ENCODE data around the gene ARIH1. TPM values are rescaled to one million over a fixed set of nuclear protein-coding genes. Genes with fewer than 3 reads are reported as not detected.

ARIH1 gene
- total RNA-seq, 1 donor from 2014 or later: 141 TPM

DNA sequence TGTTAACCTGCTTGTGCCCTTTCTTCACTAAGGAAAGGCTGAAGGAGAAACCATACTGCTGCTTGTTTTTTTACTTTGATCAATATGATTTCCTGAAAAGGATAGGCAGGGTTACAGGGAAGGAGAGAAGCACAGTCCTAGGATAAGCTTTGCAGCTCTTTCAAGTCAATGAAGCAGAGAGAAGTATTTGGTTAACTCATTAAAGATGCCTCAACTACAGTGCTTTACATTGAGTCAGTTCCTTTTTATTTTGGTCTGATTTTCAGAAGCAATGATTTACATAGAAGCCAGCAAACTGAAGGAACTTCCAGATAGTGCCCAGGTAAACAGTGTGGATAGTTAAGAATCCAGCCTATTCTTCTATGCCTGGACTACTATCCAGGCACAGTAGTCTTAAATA is 64.8 kb downstream of the ARIH1 start:
- Mint-ChIP-seq H3K27ac (no peak overlapping the region), H3K4me1 (peaks cover 13% of the 10 kb centered on the region), H3K27me3 (no peaks in the 10 kb centered on the region), H3K4me3 (no peak overlapping the region), H3K9me3 (no peaks in the 10 kb centered on the region), H3K36me3 (ENCODE audit: low read depth) (peaks cover 17% of the 10 kb centered on the region)
- intact Hi-C loops (cut with micrococcal nuclease): loop anchor here (10.0 kb wide), 1 partner anchor 224 kb away; no protein-coding TSS in a partner anchor
- DNase-seq: no peak

DNA sequence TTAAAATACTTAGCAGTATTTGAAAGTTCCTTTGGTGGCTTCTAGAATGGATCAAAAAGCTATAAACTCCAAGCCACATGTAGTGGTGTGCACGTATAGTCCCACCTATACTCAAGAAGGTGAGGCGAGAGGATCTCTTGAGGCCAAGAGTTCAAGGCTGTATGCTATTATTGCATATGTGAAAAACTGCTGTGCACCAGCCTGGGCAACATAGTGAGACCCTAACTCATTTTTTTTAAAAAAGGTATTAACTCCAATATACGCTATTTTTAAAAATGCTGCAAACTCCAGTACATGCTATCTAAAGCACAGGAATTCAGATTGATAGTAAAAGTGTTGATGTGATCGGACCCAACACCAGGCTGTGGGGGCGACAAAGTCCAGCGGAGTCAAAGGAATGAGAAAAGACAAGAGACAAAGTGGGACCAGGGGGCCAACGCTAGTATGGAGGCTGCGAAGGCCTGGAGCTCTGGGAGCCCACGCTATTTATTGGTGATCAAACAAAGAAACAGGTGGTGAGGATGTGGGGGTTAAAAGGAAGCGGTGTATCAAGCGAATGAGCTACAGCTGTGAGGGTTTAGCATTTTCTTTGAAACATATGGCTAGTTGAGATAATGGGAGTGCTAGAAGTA is 66.6 kb downstream of the ARIH1 start:
- H3K36me3 Mint-ChIP-seq (ENCODE audit: low read depth): peaks cover 23% of the 10 kb centered on the region
- intact Hi-C loops (cut with micrococcal nuclease): no loop called here

DNA sequence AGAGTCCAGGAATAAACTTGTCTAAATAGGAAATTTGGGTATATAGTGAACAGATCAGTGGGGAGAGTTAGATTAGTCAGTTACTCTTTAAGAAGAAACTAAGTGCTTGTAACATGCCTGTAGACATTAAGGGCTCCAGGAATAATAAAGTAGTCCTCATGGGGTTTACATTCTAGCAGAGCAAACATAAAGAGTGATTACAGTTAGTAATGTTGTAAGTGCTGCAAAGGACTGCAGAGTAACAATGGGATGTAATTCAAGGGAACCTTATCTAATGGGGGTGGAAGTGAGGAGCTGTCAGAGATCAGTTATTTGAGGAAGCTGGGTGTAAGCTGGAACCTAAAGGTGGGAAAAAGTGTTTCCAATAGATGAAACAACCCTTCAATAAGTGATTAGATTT is 67.5 kb downstream of the ARIH1 start:
- no peaks in the 10 kb centered on the region for H3K27me3 Mint-ChIP-seq
- H3K27ac Mint-ChIP-seq: no peak overlapping the region
- no peak overlapping the region for H3K4me3 Mint-ChIP-seq
- H3K36me3 Mint-ChIP-seq (ENCODE audit: low read depth): peaks cover 26% of the 10 kb centered on the region
- intact Hi-C loops (cut with micrococcal nuclease): no loop called here
- DNase-seq: no peak
- H3K4me1 Mint-ChIP-seq: no peaks in the 10 kb centered on the region
- H3K9me3 Mint-ChIP-seq: no peaks in the 10 kb centered on the region

More for the DNA sequence above, 66.6 kb downstream of the ARIH1 start:
- H3K27me3 Mint-ChIP-seq: no peaks in the 10 kb centered on the region
- H3K9me3 Mint-ChIP-seq: no peaks in the 10 kb centered on the region
- H3K4me1 Mint-ChIP-seq: peaks cover 2% of the 10 kb centered on the region
- H3K4me3 Mint-ChIP-seq: no peak overlapping the region
- no peak overlapping the region for H3K27ac Mint-ChIP-seq
- DNase-seq: no peak

DNA sequence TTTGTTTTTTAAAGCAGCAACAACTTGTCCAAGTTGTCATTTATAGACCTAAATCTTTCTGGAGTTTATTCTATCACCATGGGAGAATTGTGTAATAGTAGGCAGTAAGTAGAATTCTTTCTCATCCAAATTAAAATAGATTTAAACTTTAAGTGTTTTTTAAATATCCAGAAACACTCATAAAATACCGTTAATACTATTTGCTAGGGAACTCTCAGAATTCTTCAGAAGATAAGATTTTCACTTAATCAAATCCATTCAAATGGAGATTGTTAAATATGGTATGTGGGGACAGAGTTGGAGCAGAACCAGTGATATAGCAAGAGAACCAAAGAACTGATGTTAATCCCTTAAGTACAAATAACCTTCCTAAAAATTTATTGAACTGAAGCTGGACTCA is 71.0 kb downstream of the ARIH1 start:
- peaks cover 16% of the 10 kb centered on the region for H3K36me3 Mint-ChIP-seq (ENCODE audit: low read depth)
- H3K27me3 Mint-ChIP-seq: no peaks in the 10 kb centered on the region
- H3K27ac Mint-ChIP-seq: no peak overlapping the region
- no peak for DNase-seq
- no peak overlapping the region for H3K4me3 Mint-ChIP-seq
- intact Hi-C loops (cut with micrococcal nuclease): no loop called here
- no peaks in the 10 kb centered on the region for H3K9me3 Mint-ChIP-seq
- H3K4me1 Mint-ChIP-seq: no peaks in the 10 kb centered on the region

DNA sequence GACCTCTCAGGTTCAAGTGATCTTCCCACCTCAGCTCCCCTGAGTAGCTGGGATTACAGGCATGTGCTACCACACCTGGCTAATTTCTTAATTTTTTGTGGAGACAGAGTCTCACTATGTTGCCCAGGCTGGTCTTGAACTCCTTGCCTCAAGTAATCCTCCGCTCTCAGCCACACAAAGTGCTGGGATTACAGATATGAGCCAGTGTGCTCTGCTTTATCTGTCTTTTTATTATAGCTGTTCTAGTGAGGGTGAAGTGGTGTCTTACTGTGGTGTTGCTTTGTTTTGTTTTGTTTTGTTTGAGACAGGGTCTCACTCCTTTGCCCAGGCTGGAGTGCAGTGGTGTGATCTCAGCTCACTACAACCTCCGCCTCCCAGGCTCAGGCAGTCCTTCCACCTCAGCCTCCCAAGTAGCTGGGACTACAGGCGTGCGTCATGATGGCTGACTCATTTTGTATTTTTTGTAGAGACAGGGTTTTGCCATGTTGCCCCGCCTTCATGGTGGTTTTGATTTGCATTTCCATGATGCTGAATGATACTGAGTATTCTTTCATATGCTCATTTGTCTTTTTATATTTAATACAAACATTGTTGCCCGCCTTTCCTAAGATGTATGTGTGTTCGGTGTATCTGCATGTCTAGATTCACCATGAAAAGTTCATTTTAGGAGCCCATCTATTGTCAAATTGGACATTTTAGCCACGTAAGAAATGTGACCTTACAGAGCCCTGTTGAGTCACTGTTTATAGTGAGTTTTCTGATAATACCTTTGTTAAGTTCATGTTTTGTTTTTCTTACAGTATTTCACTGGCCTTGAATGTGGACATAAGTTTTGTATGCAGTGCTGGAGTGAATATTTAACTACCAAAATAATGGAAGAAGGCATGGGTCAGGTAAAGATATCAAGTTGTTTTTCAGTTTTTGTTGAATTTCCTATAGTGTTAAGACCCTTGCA is 80.6 kb downstream of the ARIH1 start:
- H3K4me3 Mint-ChIP-seq: no peak overlapping the region
- peak; percentile 63 for DNase-seq
- H3K27me3 Mint-ChIP-seq: no peaks in the 10 kb centered on the region
- H3K36me3 Mint-ChIP-seq (ENCODE audit: low read depth): peaks cover 29% of the 10 kb centered on the region
- H3K27ac Mint-ChIP-seq: peak overlapping the region; percentile 73
- intact Hi-C loops (cut with micrococcal nuclease): no loop called here
- peaks cover 8% of the 10 kb centered on the region for H3K4me1 Mint-ChIP-seq
- H3K9me3 Mint-ChIP-seq: no peaks in the 10 kb centered on the region

DNA sequence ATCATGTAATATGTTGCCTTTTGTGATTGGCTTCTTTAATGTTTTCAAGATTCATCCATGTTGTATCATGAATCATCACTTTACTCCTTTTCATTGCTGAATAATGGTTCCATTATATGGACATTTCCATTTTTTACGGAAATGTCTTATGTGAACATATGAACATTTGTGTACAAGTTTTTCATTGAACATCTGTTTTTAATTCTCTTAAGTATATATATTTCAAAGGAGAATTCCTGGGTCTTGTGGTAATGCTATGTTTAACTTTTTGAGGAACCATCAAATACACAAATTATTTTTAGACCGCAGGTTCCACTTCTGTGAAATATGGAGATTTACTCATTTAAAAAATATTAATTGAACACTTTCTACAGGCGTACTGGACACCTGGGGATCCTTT is 85.7 kb downstream of the ARIH1 start:
- Mint-ChIP-seq H3K4me3 (no peak overlapping the region), H3K36me3 (ENCODE audit: low read depth) (peaks cover 49% of the 10 kb centered on the region), H3K4me1 (peaks cover 2% of the 10 kb centered on the region), H3K27ac (no peak overlapping the region), H3K27me3 (no peaks in the 10 kb centered on the region), H3K9me3 (no peaks in the 10 kb centered on the region)
- no peak for DNase-seq
- intact Hi-C loops (cut with micrococcal nuclease): no loop called here

DNA sequence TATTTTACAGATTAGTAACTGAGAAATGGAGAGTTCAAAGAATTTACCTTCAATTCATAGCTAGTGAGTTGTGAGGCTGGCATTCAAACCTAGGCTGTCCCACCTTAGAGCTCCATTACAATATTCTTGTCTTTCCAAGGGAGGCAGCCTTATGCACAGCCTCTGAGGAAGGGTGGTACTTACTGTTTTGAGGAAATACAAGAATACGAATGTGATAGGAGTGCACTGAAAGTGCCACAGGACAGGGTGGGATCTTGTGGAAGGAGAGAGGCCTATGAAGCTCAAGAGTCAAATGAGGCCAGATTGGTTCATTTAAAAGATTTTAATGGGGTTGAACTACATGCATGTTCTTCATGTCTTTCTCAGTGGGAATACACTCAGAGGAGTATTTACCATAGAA is 86.3 kb downstream of the ARIH1 start:
- Mint-ChIP-seq H3K9me3 (no peaks in the 10 kb centered on the region), H3K4me1 (no peaks in the 10 kb centered on the region), H3K27me3 (no peaks in the 10 kb centered on the region), H3K4me3 (no peak overlapping the region), H3K27ac (no peak overlapping the region), H3K36me3 (ENCODE audit: low read depth) (peaks cover 43% of the 10 kb centered on the region)
- intact Hi-C loops (cut with micrococcal nuclease): no loop called here
- DNase-seq: no peak

DNA sequence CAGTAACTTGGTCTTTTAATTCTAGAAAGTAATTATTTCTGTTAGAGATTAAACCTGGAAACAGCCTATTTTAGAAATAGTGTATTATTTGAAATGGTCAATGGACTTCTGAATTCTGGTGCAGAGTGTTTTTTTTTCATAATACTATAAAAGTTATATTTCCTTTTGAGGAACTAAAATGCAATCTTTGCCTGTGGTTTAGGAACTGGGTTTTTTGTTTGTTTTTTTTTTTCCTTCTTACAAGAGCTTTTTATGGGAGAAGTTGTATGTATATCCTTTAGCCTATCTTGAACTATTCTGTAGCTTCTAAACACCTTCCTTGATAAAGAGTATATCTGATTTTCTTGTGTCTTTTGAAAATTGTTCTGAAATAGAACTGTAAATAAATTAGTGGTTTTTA is 88.3 kb downstream of the ARIH1 start:
- no peaks in the 10 kb centered on the region for H3K4me1 Mint-ChIP-seq
- no peaks in the 10 kb centered on the region for H3K27me3 Mint-ChIP-seq
- peaks cover 37% of the 10 kb centered on the region for H3K36me3 Mint-ChIP-seq (ENCODE audit: low read depth)
- no peaks in the 10 kb centered on the region for H3K9me3 Mint-ChIP-seq
- DNase-seq: no peak
- H3K27ac Mint-ChIP-seq: no peak overlapping the region
- intact Hi-C loops (cut with micrococcal nuclease): no loop called here
- no peak overlapping the region for H3K4me3 Mint-ChIP-seq

DNA sequence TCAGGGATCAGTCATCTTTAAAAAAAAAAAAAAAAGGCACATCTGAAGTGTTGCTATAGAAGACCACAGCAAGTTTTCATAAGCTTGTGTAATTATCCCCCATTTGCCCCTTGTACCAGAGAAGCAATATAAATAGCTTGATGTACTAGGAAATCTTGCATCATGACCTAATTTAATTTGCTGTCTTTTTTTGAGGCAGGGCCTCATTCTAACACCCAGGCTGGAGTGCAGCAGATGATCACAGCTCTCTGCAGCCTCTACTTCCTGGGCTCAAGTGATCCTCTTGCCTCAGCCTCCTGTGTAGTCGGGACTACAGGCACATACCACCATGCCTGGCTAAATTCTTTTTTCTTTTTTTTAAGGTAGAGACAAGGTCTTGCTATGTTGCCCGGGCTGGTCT is 88.7 kb downstream of the ARIH1 start:
- no peak overlapping the region for H3K4me3 Mint-ChIP-seq
- intact Hi-C loops (cut with micrococcal nuclease): no loop called here
- no peaks in the 10 kb centered on the region for H3K9me3 Mint-ChIP-seq
- H3K4me1 Mint-ChIP-seq: no peaks in the 10 kb centered on the region
- H3K27ac Mint-ChIP-seq: no peak overlapping the region
- H3K27me3 Mint-ChIP-seq: no peaks in the 10 kb centered on the region
- peaks cover 39% of the 10 kb centered on the region for H3K36me3 Mint-ChIP-seq (ENCODE audit: low read depth)
- no peak for DNase-seq

DNA sequence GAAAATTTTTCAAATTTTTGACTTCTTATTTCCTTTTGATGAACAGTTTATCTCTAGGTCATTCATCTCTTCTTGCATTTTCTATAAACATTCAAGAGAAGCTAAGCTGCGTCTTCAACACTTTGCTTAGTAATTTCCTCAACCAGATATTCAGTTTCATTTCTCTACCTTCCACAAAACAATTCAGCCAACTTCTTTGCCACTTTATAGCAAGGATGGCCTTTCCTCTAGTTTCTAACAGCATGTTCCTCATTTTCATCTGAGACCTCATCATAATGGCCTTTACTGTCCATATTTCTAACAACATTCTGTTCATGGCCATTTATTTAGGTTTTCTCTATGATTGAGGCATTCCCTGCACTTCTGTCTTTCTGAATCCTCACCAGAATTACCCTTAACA is 90.0 kb downstream of the ARIH1 start:
- H3K9me3 Mint-ChIP-seq: no peaks in the 10 kb centered on the region
- intact Hi-C loops (cut with micrococcal nuclease): no loop called here
- no peak overlapping the region for H3K27ac Mint-ChIP-seq
- no peak overlapping the region for H3K4me3 Mint-ChIP-seq
- peaks cover 34% of the 10 kb centered on the region for H3K36me3 Mint-ChIP-seq (ENCODE audit: low read depth)
- no peak for DNase-seq
- no peaks in the 10 kb centered on the region for H3K4me1 Mint-ChIP-seq
- no peaks in the 10 kb centered on the region for H3K27me3 Mint-ChIP-seq

DNA sequence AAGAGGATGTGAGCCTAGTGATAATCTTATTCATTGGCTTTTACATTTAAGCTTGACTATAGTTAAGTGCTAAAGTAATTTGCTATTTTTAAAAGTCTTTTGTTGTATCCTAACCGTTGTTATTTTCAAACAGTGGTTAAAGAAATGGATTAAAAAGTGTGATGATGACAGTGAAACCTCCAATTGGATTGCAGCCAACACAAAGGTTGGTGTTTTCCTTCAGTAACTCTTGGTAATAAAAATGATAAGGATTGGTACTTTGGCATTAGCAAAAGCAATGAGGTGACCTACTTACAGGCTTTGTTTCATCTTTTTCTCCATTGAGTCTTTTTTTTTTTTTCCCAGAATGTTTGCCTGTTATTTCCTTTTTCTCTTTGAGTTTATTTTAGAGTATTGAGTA is 92.8 kb downstream of the ARIH1 start:
- no peak overlapping the region for H3K4me3 Mint-ChIP-seq

DNA sequence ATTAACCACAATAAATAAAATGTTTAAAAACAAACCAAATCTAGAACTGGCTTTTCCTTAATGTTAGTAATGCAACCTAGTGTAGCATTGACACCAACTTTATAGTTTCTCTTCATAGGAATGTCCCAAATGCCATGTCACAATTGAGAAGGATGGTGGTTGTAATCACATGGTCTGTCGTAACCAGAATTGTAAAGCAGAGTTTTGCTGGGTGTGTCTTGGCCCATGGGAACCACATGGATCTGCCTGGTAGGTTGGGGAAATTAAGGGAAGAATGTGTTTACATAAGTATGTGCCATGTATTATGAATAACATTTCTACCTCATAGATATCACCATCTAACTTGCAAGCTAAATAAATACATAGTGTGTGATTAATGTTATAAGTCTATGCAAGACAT is 95.9 kb downstream of the ARIH1 start:
- H3K4me1 Mint-ChIP-seq: no peaks in the 10 kb centered on the region
- H3K27me3 Mint-ChIP-seq: no peaks in the 10 kb centered on the region
- peaks cover 31% of the 10 kb centered on the region for H3K36me3 Mint-ChIP-seq (ENCODE audit: low read depth)
- H3K4me3 Mint-ChIP-seq: no peak overlapping the region
- H3K9me3 Mint-ChIP-seq: no peaks in the 10 kb centered on the region
- no peak overlapping the region for H3K27ac Mint-ChIP-seq
- no peak for DNase-seq
- intact Hi-C loops (cut with micrococcal nuclease): no loop called here

More for the DNA sequence above, 92.8 kb downstream of the ARIH1 start:
- DNase-seq: no peak
- H3K36me3 Mint-ChIP-seq (ENCODE audit: low read depth): peaks cover 35% of the 10 kb centered on the region
- no peak overlapping the region for H3K27ac Mint-ChIP-seq
- no peaks in the 10 kb centered on the region for H3K9me3 Mint-ChIP-seq
- intact Hi-C loops (cut with micrococcal nuclease): no loop called here
- H3K4me1 Mint-ChIP-seq: no peaks in the 10 kb centered on the region
- no peaks in the 10 kb centered on the region for H3K27me3 Mint-ChIP-seq

DNA sequence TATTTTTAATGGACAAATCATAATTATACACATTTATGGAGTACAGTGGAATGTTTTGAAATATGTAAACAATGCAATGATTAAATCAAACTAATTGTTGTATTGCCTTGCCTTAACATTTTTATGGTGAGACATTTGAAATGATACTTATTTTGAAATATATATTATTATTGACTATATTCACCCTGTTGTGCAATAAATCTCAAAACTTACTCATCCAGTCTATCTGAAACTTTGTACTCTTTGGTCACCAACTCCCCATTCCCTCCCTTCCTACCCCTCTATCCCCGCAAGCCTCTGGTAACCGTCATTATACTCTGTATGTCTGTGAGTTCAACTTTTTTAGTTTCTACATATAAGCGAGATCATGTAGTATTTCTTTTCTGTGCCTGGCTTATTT is 105.7 kb downstream of the ARIH1 start:
- no peak for DNase-seq
- Mint-ChIP-seq H3K4me3 (no peak overlapping the region), H3K27me3 (no peaks in the 10 kb centered on the region), H3K36me3 (ENCODE audit: low read depth) (peaks cover 62% of the 10 kb centered on the region), H3K27ac (no peak overlapping the region), H3K9me3 (peaks cover 14% of the 10 kb centered on the region), H3K4me1 (no peaks in the 10 kb centered on the region)
- intact Hi-C loops (cut with micrococcal nuclease): no loop called here

DNA sequence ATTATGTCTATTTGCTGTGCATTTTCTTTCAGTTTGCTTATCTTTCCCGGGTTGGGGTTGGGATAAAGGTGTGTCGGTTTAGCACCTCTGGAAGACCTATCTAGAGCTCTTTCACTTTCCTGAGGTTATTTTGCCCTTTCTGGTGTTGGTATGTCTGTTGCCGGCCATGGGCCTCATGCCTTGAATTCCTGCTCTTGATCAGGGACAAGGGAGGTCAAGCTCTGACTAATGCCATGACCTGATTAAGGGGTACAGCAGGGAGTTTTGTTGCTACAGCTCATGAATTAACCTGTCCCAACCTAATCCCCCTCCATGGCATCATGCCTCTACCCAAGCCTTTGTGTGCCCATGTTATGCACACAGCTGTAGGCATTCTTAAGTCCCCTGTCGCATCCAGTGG is 109.9 kb downstream of the ARIH1 start:
- intact Hi-C loops (cut with micrococcal nuclease): no loop called here
- Mint-ChIP-seq H3K27ac (no peak overlapping the region), H3K4me1 (no peaks in the 10 kb centered on the region), H3K36me3 (ENCODE audit: low read depth) (peaks cover 46% of the 10 kb centered on the region), H3K4me3 (no peak overlapping the region), H3K9me3 (peaks cover 5% of the 10 kb centered on the region), H3K27me3 (no peaks in the 10 kb centered on the region)
- no peak for DNase-seq
